IPS-15b (cell line): ENCODE data around the gene DNMT3A.
"Not testable (repeated sequence)": the region's sequence is repeated elsewhere in the genome, so short reads cannot be mapped to it uniquely, and the experiment has no call there.

Source experiments
- H3K27me3 ChIP-seq: one replicate; pipeline ENCODE4 v1.6.1; 2013; ENCODE audit warnings: low read length; ENCODE audit not compliant: control insufficient read depth, insufficient read depth
- H3K36me3 ChIP-seq: one replicate; pipeline ENCODE4 v1.6.1; 2013; ENCODE audit warnings: low read length; ENCODE audit not compliant: control insufficient read depth, insufficient read depth
- H3K4me1 ChIP-seq: one replicate; pipeline ENCODE4 v1.6.1; 2013; ENCODE audit warnings: mild to moderate bottlenecking, low read length; ENCODE audit not compliant: control insufficient read depth, insufficient read depth
- H3K4me3 ChIP-seq: one replicate; pipeline ENCODE4 v1.5.1; 2013; ENCODE audit warnings: low read depth, low read length
- H3K9ac ChIP-seq: one replicate; pipeline ENCODE4 v1.6.1; 2013; ENCODE audit warnings: low read depth, mild to moderate bottlenecking, low read length
- H3K9me3 ChIP-seq: one replicate; pipeline ENCODE4 v1.6.1; 2013; ENCODE audit warnings: mild to moderate bottlenecking, low read length; ENCODE audit not compliant: control insufficient read depth, insufficient read depth

Gene DNMT3A

DNA sequence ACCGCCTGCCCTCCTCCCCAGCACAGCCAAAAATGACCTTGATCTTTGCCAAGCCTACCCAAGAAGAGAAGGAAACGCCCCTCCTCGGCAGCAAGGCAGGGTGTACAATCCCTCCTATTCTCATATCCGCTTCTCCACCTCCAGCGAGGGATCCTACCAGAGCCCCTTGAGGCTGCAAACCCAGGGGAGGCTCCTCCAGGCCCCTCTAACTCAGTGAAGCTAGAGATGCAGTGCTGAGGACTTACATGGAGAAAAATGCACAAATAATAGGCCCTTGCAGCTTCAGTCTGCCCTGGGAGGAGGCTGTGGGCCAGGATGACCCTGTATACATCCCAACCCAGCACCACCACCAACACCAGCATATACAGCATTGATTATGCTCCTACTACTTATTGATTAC is 126.5 kb downstream of the DNMT3A start:
- peak overlapping the region; percentile 82 for H3K4me3 ChIP-seq
- peaks cover 2% of the 10 kb centered on the region for H3K4me1 ChIP-seq
- peak overlapping the region; percentile 79 for H3K9ac ChIP-seq
- H3K9me3 ChIP-seq, result no peaks in the 10 kb centered on the region
- no peaks in the 10 kb centered on the region for H3K27me3 ChIP-seq
- no peaks in the 10 kb centered on the region for H3K36me3 ChIP-seq

DNA sequence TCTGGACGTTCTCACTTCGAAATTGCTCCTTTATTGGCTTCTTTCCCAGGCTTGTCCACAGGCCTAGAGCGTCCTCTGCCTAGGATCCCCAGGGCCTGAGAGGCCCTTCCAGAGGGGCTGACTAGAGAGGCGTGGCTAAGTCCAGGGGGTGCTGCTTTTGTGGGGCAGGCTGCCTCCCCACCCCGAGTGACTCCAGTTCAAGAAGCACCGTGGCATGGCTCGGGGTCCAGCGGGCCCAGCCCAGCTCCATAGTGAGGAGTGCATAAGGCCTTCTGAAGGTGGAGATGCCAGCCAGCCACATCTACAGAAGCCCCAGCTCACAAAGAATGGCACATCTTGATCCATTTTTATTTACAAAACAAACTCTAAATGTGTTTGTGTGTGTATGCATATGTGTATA is 128.5 kb downstream of the DNMT3A start:
- H3K27me3 ChIP-seq, result no peaks in the 10 kb centered on the region
- no peaks in the 10 kb centered on the region for H3K9me3 ChIP-seq
- no peaks in the 10 kb centered on the region for H3K36me3 ChIP-seq
- no peak overlapping the region for H3K4me3 ChIP-seq
- no peak overlapping the region for H3K9ac ChIP-seq
- H3K4me1 ChIP-seq, result peaks cover 2% of the 10 kb centered on the region

DNA sequence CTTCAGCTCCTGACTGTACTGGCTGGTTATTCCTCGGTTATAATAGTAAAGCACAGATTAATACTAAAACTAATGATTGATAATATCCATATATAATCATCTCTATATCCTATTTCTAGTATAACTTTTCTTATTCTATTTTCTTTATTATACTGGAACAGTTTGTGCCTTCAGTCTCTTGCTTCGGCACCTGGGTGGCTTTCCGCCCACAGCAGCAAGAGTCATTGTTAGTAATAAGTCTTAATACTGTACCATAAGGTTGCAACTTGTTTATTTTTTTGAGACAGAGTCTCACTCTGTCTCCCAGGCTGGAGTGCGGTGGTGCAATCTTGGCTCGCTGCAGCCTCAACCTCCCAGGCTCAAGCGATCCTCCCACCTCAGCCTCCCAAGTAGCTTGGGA is 130.8 kb downstream of the DNMT3A start:
- not testable (repeated sequence) for H3K4me3 ChIP-seq, H3K9me3 ChIP-seq, H3K27me3 ChIP-seq

GRCh38 chr2:25207078-25207545 is 134.6 kb downstream of the DNMT3A start:
- Histone ChIP-seq H3K27me3 (no peaks in the 10 kb centered on the region), H3K9ac (peak overlapping the region; percentile 16), H3K36me3 (no peaks in the 10 kb centered on the region), H3K4me1 (peaks cover 8% of the 10 kb centered on the region), H3K4me3 (no peak overlapping the region), H3K9me3 (no peaks in the 10 kb centered on the region)

More for the DNA sequence above, 130.8 kb downstream of the DNMT3A start:
- not testable (repeated sequence) for H3K9ac ChIP-seq, H3K36me3 ChIP-seq
- peaks cover 10% of the 10 kb centered on the region for H3K4me1 ChIP-seq

DNA sequence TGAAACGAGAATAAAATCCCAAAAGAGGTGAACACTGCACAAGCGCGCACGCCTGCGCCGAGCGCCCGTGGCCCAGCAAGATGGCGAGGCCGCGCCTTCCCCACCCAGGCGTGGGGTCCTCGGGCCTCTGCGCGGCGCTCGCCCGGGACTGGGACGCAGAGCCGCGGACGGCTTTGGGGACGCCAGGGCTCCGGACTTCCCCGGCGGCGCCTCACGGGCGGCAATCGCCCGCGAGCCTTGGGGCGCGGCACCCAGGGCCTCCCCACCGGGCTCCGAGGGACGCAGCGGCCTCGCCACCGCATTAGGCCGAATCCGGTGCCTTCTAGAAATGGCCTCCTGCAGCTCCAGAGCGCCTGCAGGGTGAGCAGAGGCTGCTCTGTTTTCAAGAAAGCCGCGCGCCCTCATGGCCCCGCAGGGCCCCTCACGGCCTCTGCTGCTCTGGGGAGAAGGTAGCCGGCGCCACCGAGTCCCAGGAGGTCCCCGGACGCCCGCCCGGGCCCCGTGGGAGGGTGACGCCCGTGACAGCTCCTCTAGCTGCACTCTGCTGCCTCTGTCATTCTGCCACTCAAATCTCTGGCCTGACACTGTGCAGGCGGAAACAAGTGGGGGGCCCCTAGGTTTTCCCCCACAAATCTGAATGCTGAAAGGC is 137.4 kb downstream of the DNMT3A start:
- H3K4me3 ChIP-seq, result peak overlapping the region; percentile 13
- H3K36me3 ChIP-seq, result no peaks in the 10 kb centered on the region
- no peaks in the 10 kb centered on the region for H3K9me3 ChIP-seq
- no peaks in the 10 kb centered on the region for H3K27me3 ChIP-seq
- peaks cover 8% of the 10 kb centered on the region for H3K4me1 ChIP-seq
- no peak overlapping the region for H3K9ac ChIP-seq

GRCh38 chr2:25202275-25202674 is 139.4 kb downstream of the DNMT3A start:
- H3K4me3 ChIP-seq, result no peak overlapping the region
- H3K9ac ChIP-seq, result no peak overlapping the region
- no peaks in the 10 kb centered on the region for H3K36me3 ChIP-seq
- H3K4me1 ChIP-seq, result peaks cover 5% of the 10 kb centered on the region
- no peaks in the 10 kb centered on the region for H3K27me3 ChIP-seq
- no peaks in the 10 kb centered on the region for H3K9me3 ChIP-seq

- H3K9ac ChIP-seq, result no peak overlapping the region
- no peaks in the 10 kb centered on the region for H3K36me3 ChIP-seq
- H3K4me3 ChIP-seq, result no peak overlapping the region
- H3K9me3 ChIP-seq, result no peaks in the 10 kb centered on the region
- H3K4me1 ChIP-seq, result peaks cover 1% of the 10 kb centered on the region
- H3K27me3 ChIP-seq, result no peaks in the 10 kb centered on the region
Observed at GRCh38 chr2:25201794-25202193, 139.9 kb downstream of the DNMT3A start.

GRCh38 chr2:25201265-25201664 is 140.5 kb downstream of the DNMT3A start:
- Histone ChIP-seq H3K36me3 (no peaks in the 10 kb centered on the region), H3K4me1 (no peaks in the 10 kb centered on the region), H3K9ac (no peak overlapping the region), H3K27me3 (no peaks in the 10 kb centered on the region), H3K9me3 (no peaks in the 10 kb centered on the region), H3K4me3 (no peak overlapping the region)

DNA sequence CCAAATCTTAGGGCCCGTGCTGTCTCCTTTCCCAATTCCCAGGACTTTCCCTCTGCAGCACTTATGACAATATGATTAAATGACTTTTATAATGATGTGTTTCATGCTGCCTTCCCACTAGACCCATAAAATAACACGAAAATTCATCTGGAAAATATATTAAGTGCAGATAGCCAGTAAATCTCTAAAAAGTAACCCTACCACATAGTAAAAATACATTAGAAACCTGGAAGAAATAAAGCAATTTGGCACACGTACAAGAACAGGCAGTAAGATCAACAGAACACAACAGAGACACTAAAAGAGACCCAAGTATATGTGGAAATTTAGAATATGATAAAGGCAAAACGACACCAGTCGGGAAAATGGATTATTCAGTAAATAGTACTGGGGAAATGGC is 143.1 kb downstream of the DNMT3A start:
- Histone ChIP-seq H3K4me3 (no peak overlapping the region), H3K4me1 (no peaks in the 10 kb centered on the region), H3K36me3 (no peaks in the 10 kb centered on the region), H3K9ac (no peak overlapping the region), H3K9me3 (no peaks in the 10 kb centered on the region), H3K27me3 (no peaks in the 10 kb centered on the region)

DNA sequence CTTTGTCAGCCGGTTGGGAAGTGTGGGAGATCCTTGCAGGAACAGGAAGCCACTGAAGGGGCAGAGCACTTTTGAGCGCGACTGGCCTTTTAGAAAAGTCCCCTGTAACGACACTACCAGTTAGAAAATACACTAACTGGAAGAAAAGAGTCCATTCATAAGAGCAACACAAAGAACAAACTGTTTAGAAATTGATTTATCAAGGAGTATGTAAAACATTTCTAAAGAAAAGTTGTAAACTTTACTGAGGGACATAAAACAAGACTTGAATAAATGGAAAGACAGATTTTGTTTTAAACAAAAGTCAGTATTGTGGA is 143.6 kb downstream of the DNMT3A start:
- no peak overlapping the region for H3K4me3 ChIP-seq
- no peaks in the 10 kb centered on the region for H3K9me3 ChIP-seq
- no peaks in the 10 kb centered on the region for H3K4me1 ChIP-seq
- no peaks in the 10 kb centered on the region for H3K36me3 ChIP-seq
- H3K27me3 ChIP-seq, result no peaks in the 10 kb centered on the region
- H3K9ac ChIP-seq, result no peak overlapping the region

DNA sequence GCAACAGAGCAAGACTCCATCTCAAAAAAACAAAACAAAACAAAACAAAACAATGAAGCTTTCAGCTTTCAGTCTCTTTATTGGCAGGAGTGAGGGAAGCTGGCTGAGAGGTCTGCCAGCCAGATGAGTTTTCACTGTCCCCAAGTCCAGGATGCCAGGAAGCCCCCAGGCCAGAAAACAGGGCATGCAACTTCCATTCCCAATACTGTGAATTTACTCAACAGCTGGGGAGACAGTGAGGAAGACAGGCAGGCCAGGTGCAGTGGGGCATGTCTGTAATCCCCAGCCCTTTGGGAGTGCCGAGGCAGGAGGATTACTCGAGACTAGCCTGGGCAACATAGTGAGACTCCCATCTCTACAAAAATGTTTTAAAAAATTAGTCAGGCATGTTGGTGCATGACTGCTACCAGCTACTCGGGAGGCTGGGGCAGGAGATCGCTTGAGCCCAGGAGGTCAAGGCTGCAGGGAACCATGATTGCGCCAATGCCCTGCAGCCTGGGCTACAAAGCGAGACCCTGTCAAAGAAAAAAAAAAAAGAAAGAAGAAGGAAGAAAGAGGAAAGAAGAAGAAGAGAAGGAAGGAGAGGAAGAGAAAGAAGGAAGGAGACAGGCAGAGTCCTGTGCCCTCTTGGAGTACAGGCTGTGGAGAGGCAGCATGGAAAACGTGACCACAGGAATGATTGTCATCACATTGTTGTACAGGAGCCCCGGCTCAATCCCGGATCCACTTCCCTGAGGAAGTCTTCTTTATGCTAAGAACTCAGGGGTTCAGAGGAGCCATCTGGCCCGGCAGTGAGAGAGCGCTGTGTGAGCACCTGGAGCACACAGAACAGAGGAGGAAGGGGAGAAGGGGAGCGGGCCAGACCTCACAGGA is 144.2 kb downstream of the DNMT3A start:
- H3K9ac ChIP-seq, result no peak overlapping the region
- H3K27me3 ChIP-seq, result no peaks in the 10 kb centered on the region
- H3K4me1 ChIP-seq, result no peaks in the 10 kb centered on the region
- H3K36me3 ChIP-seq, result no peaks in the 10 kb centered on the region
- H3K9me3 ChIP-seq, result no peaks in the 10 kb centered on the region
- no peak overlapping the region for H3K4me3 ChIP-seq

- Histone ChIP-seq H3K9ac (no peak overlapping the region), H3K4me3 (no peak overlapping the region), H3K4me1 (no peaks in the 10 kb centered on the region), H3K27me3 (no peaks in the 10 kb centered on the region), H3K36me3 (no peaks in the 10 kb centered on the region), H3K9me3 (no peaks in the 10 kb centered on the region)
Observed at GRCh38 chr2:25194576-25195122, 147.1 kb downstream of the DNMT3A start.
